Activated CD8-positive, alpha-beta memory T cell treated with anti-CD3 and anti-CD28 coated beads, Interleukin-2, amount 50 U/mL, for 48 hours (primary cell): ENCODE results near the gene LAMTOR3.
"Not testable (repeated sequence)": the region's sequence is repeated elsewhere in the genome, so short reads cannot be mapped to it uniquely, and the experiment has no call there.

Experiments used
- DNase-seq: peaks from one replicate; pipeline ENCODE4 v3.0.0-alpha.2; 2020

LAMTOR3 gene

DNA sequence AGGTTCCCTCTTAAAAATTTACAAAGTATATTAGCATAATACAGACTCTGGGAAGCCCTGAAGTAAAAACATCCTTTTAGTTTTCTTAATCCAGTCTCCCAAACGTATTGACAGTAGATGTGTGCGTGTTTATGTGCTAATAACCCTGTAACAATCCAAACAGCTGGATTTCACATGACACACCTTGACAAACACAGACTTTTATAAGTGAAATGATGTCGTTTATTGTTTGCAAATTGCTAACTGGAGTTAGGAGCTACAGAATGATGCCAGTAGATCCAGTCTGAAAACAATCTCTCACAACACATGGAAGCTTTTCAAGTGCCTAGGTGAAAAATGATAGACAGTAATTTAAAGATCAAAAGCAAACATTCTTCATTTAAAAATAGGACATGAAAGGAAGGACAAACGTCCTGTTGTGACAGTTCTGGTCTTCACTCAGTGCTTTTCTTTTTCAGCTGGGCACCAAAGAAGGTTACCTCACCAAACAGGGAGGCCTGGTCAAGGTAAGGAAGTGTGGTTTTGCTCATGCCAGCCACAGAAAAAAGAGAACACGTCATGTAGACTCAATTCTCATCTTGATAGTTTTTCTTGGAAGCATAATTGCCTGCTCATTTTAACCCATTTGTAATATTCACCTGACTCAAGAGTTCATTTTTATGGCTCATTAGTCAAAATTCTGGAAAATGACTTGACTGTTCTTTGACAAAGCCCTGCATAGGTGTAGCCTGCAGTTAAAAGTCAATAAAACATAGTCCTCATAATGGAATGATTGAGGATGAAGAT is 32.9 kb downstream of the LAMTOR3 start:
- no peak for DNase-seq

- no peak for DNase-seq
Observed at GRCh38 chr4:99860521-99860920, 33.7 kb downstream of the LAMTOR3 start.

- no peak for DNase-seq
Observed at GRCh38 chr4:99859618-99860017, 34.6 kb downstream of the LAMTOR3 start.

GRCh38 chr4:99857307-99857706 is 36.9 kb downstream of the LAMTOR3 start:
- no peak for DNase-seq

GRCh38 chr4:99856166-99856565 is 38.1 kb downstream of the LAMTOR3 start:
- DNase-seq = no peak

DNA sequence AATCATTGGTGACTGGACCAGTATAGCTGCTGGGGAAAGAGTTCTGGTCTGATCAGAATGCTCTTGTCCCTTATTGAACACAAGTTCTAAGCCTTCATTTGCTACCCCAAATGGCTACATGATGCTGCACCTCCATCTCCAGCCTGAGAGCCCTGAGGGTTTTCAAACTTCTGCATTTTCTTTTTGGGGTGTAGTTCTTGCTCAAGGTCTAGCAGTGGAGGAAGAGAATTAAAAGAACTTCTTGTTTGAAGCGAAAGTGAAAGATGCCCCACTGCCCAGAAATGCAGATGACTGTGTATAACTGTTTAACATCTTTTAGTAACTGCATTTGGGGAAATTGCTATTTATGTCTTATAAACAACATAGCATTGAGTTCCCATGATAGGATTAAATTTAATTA is 38.5 kb downstream of the LAMTOR3 start:
- no peak for DNase-seq

- DNase-seq = no peak
Observed at GRCh38 chr4:99853999-99854398, 40.2 kb downstream of the LAMTOR3 start.

- DNase-seq = no peak
Observed at GRCh38 chr4:99853190-99853589, 41.0 kb downstream of the LAMTOR3 start.

GRCh38 chr4:99852199-99852749 is 42.0 kb downstream of the LAMTOR3 start:
- DNase-seq = no peak

DNA sequence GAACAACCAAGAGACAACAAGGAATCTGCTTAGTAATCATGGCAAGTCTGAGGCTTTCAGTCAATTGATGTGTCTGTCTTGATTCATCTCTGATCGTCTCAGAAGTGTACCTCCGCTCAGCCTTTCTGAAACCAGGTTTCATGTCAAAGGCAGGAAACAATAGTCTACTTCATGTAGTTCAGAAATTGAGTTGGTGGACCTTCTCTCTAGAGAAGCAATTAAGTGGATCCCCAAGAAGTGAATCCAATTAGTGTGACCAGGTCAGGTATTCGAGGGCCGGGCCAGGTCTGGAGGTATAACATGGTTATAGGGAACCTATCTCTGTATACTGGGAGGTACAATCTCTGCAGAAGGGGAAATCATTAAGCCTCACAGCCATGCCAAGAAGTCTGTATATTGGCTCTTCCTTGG is 45.6 kb downstream of the LAMTOR3 start:
- peak; percentile 64 for DNase-seq

DNA sequence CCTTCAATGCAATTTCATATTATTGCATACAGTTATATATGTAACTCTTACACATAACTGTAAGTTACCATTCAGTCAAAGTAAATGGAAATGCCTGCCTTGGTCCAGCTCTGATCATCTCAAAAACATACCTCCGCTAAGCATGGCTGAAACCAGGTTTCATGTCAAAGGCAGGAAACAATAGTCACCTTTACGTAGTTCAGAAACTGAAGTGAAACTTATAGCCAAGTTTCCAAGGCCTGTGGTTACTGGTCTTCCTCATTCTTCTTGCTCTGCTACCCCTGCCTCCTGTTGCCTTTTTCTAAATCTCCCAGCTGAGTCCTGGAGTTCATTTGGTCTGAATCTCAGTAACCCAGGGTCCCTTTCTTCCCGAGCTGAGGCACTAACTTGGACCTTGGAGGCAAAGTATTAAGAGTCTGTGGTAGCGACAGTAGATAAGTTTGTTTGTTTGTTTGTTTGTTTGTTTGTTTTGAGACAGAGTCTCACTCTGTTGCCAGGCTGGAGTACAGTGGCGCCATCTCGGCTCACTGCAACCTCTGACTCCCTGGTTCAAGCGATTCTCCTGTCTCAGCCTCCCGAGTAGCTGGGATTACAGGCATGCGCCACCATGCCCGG is 46.8 kb downstream of the LAMTOR3 start:
- no peak for DNase-seq

DNA sequence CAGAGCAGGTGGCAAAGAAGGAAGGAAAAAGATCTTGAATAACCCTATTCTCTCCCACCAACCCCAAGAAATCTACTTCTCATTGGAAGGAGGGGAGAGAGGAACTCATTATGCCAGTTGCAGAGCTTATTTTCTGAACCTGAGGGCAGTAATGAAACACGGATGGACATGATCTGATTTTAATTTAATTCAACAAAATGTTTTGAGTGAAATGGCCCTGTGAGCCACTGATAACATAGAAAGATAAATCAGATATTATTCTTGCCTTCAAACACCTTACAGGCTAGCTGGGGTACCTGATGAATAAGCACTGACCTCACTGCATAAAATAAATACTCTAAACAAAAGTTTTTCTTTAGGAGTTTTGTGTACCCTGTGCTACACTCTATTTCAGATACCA is 47.3 kb downstream of the LAMTOR3 start:
- no peak for DNase-seq

- no peak for DNase-seq
Observed at GRCh38 chr4:99845708-99846469, 48.3 kb downstream of the LAMTOR3 start.

GRCh38 chr4:99845179-99845578 is 49.0 kb downstream of the LAMTOR3 start:
- DNase-seq = no peak

DNA sequence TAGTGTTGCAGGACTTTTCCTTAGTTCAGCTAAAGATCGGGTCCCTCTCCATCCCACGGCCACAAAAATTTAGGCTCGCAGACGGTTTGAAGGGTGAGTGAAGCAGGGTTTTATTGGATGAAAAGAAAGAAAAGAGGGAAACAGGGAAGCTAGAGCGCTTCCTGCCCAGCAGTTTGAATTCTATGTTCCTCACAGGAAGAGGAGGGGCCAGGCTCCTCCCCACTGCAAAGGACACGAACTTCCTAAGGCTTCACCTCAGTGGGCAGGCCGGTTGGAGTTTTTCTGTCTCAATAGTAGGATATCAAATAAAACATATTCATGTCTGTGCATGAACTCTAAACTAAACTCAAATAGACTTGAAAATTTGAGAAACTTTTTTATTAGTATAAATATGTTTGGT is 50.2 kb downstream of the LAMTOR3 start:
- no peak for DNase-seq

GRCh38 chr4:99843413-99843812 is 50.8 kb downstream of the LAMTOR3 start:
- DNase-seq = no peak

DNA sequence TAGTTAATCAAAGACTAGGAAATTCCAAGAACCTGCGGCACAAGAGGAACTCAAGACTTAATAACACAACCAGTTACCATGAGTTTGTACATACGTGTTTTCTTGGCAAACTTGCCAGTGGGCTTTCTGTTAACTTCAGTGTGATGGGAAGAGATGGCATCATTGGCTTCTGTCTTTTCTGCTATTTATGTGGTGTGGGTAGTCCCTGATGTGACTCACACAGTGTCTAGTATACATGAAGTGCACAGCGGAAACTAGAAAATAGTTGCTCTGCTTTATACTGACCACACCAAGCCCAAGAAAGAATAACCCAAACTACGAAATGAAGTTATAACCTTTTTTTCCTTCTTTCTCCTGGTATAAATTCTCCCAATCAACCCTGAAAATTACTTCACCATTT is 53.1 kb downstream of the LAMTOR3 start:
- DNase-seq = no peak

GRCh38 chr4:99838927-99839326 is 55.3 kb downstream of the LAMTOR3 start:
- no peak for DNase-seq

DNA sequence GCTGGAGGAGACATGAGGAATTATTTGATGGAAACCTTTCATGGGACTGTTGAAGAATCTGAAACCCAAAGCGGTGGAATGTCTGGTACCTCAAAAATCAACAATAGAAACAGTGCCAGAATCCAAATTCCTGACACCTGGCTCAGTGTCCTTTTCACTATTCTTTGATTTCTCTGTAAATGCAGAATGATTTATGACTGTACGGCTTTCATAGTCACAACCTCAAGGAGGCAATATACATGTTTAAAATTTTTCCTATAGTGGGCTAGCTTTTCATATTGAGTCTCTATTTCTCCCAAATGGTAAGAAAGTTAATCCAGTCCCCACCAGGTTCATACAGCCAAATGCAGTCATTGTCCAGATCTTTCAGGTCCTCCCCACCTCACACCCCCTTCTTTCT is 58.3 kb downstream of the LAMTOR3 start:
- DNase-seq = no peak

DNA sequence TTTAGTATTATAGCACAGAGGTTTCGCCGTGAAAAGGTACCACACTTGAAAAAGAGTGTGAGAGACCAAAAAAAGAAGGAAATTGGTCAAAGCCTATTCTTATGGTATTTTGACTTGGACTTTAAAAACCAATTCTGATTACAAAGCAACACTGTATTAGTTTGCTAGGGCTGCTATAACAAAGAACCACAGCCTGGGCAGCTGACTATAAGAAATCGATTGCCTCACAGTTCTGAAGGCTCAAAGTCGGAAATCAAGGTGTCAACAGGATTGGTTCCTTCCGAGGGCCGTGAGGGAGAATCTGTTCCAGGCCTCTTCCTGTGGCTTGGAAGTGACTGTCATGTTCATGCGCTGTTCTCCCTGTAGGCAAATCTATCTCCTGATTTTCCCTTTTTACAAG is 59.7 kb downstream of the LAMTOR3 start:
- no peak for DNase-seq

- no peak for DNase-seq
Observed at GRCh38 chr4:99833756-99834155, 60.5 kb downstream of the LAMTOR3 start.

DNA sequence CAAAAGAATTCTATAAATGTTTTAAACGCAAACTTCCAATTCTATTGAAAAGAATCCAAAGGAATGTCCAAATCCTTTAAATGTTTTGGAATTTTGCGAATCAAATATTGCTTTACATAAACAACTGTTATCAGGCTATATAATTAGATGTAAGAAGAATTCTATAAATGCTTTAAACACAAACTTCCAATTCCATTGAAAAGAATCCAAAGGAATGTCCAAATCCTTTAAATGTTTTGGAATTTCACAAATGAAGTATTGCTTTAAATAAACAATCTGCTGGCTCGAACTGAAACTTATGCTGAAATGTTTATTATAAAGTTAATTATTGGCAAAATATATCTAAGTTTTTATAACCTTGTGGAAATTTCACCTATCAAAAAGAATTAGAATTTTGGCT is 61.5 kb downstream of the LAMTOR3 start:
- DNase-seq = no peak

- DNase-seq = no peak
Observed at GRCh38 chr4:99832321-99832720, 61.9 kb downstream of the LAMTOR3 start.

DNA sequence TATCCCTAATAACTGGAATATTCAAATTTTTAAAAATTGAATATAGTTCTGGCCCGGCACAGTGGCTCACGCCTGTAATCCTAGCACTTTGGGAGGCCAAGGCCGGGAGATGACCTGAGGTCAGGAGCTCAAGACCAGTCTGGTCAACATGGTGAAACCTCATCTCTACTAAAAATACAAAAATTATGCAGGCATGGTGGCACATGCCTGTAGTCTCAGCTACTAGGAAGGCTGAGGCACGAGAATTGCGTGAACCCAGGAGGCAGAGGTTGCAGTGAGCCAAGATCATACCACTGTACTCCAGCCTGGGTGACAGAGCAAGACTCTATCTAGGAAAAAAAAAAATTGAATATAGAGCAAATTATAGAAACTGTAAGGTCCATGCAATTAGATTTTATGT is 64.2 kb downstream of the LAMTOR3 start:
- not testable (repeated sequence) for DNase-seq
